Measurements from ENCODE around the gene ZNF407.

GRCh38 chr18:74897971-74898657, 300.4 kb downstream of the ZNF407 start:
- no peak for TF ChIP-seq TARDBP (IDR thresholded peaks at IDR 0.05)
- no peak for TF ChIP-seq BHLHE40 (IDR thresholded peaks at IDR 0.05; ENCODE audit: borderline replicate concordance)
- TF ChIP-seq FOXM1 (IDR thresholded peaks at IDR 0.05; ENCODE audit: borderline replicate concordance): no peak
- TF ChIP-seq, protein P1, sequence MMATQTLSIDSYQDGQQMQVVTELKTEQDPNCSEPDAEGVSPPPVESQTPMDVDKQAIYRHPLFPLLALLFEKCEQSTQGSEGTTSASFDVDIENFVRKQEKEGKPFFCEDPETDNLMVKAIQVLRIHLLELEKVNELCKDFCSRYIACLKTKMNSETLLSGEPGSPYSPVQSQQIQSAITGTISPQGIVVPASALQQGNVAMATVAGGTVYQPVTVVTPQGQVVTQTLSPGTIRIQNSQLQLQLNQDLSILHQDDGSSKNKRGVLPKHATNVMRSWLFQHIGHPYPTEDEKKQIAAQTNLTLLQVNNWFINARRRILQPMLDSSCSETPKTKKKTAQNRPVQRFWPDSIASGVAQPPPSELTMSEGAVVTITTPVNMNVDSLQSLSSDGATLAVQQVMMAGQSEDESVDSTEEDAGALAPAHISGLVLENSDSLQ (IDR thresholded peaks at IDR 0.05): no peak
- TF ChIP-seq LEF1 (IDR thresholded peaks at IDR 0.05; ENCODE audit: borderline replicate concordance): no peak
- no peak for TF ChIP-seq SP1 (IDR thresholded peaks at IDR 0.05)
- TF ChIP-seq ZNF384 (IDR thresholded peaks at IDR 0.05): no peak
- no peak for TF ChIP-seq FOXA1 (IDR thresholded peaks at IDR 0.05)
- TF ChIP-seq SUZ12 (IDR thresholded peaks at IDR 0.05): no peak
- no peak for TF ChIP-seq FOXK2 (IDR thresholded peaks at IDR 0.05)
- TF ChIP-seq ELF4 (IDR thresholded peaks at IDR 0.05): no peak
- TF ChIP-seq ARNT (IDR thresholded peaks at IDR 0.05): no peak
